Duodenal mucosa (tissue), 2 donors: Measurements from ENCODE around the gene TNNI3K.

Experiments used
- H3K27ac ChIP-seq: one replicate; pipeline ENCODE4 v1.7.0; 2013; ENCODE audit warnings: low read depth, low read length
- H3K27me3 ChIP-seq, 2 donors: one replicate each; pipeline ENCODE4 v1.7.0; 2013; ENCODE audit warnings: low read length in 2 of 2, control low read depth in 1 of 2; ENCODE audit not compliant: insufficient read depth in 2 of 2, control insufficient read depth in 1 of 2
- H3K36me3 ChIP-seq, 2 donors: one replicate each; pipeline ENCODE4 v1.7.0; 2013; ENCODE audit warnings: low read length in 2 of 2, control low read depth in 1 of 2; ENCODE audit not compliant: insufficient read depth in 2 of 2, control insufficient read depth in 1 of 2
- H3K4me1 ChIP-seq, 2 donors: one replicate each; pipeline ENCODE4 v1.7.0; 2013; ENCODE audit warnings: low read length in 2 of 2, control low read depth in 1 of 2; ENCODE audit not compliant: insufficient read depth in 2 of 2, control insufficient read depth in 1 of 2
- H3K4me3 ChIP-seq, 2 donors: one replicate each; pipeline ENCODE4 v1.7.0; 2013; ENCODE audit warnings: low read length in 2 of 2, low read depth in 1 of 2
- H3K9ac ChIP-seq, 2 donors: one replicate each; pipeline ENCODE4 v1.7.0; 2013; ENCODE audit warnings: low read length in 2 of 2, low read depth in 1 of 2
- H3K9me3 ChIP-seq, 2 donors: one replicate each; pipeline ENCODE4 v1.7.0; 2013; ENCODE audit warnings: low read length in 2 of 2, control low read depth in 1 of 2; ENCODE audit not compliant: control insufficient read depth in 1 of 2

Gene TNNI3K

DNA sequence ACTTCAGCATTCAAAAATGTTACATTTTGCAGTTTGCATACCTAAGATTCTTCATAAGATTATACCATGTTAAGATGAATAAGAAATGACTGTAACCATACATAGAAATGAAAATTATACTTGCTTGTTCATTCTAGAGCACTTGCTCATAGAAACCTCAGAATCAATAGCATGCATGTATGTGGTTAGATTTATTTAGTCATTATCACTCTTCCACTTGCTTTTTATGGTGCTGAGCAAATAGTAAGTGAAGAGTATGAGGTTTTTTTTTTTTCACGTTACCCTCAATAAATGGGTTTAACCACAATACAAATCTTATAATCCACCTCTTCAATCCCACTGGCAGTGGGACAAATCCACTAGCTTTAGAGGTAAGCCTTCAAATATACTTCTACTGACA, 192.5 kb downstream of the TNNI3K start:
- Histone ChIP-seq H3K9ac (no peak overlapping the region), H3K9me3 (no peaks in the 10 kb centered on the region), H3K27ac (no peak overlapping the region), H3K4me3 (no peak overlapping the region), H3K27me3 (no peaks in the 10 kb centered on the region), H3K4me1 (no peaks in the 10 kb centered on the region), H3K36me3 (no peaks in the 10 kb centered on the region)

GRCh38 chr1:74429580-74429979, 194.4 kb downstream of the TNNI3K start:
- Histone ChIP-seq H3K9ac (no peak overlapping the region), H3K27ac (no peak overlapping the region), H3K36me3 (no peaks in the 10 kb centered on the region), H3K27me3 (no peaks in the 10 kb centered on the region), H3K4me1 (no peaks in the 10 kb centered on the region), H3K9me3 (no peaks in the 10 kb centered on the region), H3K4me3 (no peak overlapping the region)

GRCh38 chr1:74430342-74430934, 195.3 kb downstream of the TNNI3K start:
- Histone ChIP-seq H3K9me3 (no peaks in the 10 kb centered on the region), H3K4me1 (no peaks in the 10 kb centered on the region), H3K27ac (no peak overlapping the region), H3K27me3 (no peaks in the 10 kb centered on the region), H3K36me3 (no peaks in the 10 kb centered on the region), H3K9ac (no peak overlapping the region), H3K4me3 (no peak overlapping the region)

DNA sequence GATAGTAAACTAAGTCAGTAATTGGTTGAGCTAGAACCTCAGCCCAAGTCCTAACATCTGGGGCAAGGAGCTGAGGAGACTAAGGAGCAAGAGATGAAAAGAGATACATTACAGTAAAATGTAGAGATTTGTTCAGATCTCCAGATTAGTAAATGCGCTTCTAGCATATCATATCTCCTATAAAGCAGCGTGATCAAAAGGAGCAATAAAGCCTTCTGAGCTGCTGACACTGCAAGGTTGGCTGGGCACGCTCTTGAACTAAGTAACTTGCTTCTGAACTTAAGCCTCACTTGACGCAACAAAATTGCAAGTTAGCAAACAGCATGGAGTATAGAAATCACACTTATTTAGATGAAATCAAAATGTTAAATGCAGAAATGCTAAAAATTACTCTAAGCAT, 196.3 kb downstream of the TNNI3K start:
- no peaks in the 10 kb centered on the region for H3K27me3 ChIP-seq
- no peaks in the 10 kb centered on the region for H3K9me3 ChIP-seq
- H3K27ac ChIP-seq, result no peak overlapping the region
- no peak overlapping the region for H3K9ac ChIP-seq
- H3K4me1 ChIP-seq, result no peaks in the 10 kb centered on the region
- no peak overlapping the region for H3K4me3 ChIP-seq
- H3K36me3 ChIP-seq, result no peaks in the 10 kb centered on the region

GRCh38 chr1:74432325-74432724, 197.1 kb downstream of the TNNI3K start:
- H3K27me3 ChIP-seq, result no peaks in the 10 kb centered on the region
- no peak overlapping the region for H3K27ac ChIP-seq
- H3K9ac ChIP-seq, result no peak overlapping the region
- H3K4me3 ChIP-seq, result no peak overlapping the region
- H3K9me3 ChIP-seq, result no peaks in the 10 kb centered on the region
- no peaks in the 10 kb centered on the region for H3K36me3 ChIP-seq
- no peaks in the 10 kb centered on the region for H3K4me1 ChIP-seq

- H3K9me3 ChIP-seq, result no peaks in the 10 kb centered on the region
- no peaks in the 10 kb centered on the region for H3K36me3 ChIP-seq
- H3K4me3 ChIP-seq, result no peak overlapping the region
- no peaks in the 10 kb centered on the region for H3K27me3 ChIP-seq
- H3K9ac ChIP-seq, result no peak overlapping the region
- H3K27ac ChIP-seq, result no peak overlapping the region
- H3K4me1 ChIP-seq, result no peaks in the 10 kb centered on the region
Observed at GRCh38 chr1:74434321-74434720, 199.1 kb downstream of the TNNI3K start.

- H3K4me3 ChIP-seq, result no peak overlapping the region
- no peaks in the 10 kb centered on the region for H3K4me1 ChIP-seq
- no peaks in the 10 kb centered on the region for H3K27me3 ChIP-seq
- no peak overlapping the region for H3K9ac ChIP-seq
- H3K36me3 ChIP-seq, result no peaks in the 10 kb centered on the region
- no peak overlapping the region for H3K27ac ChIP-seq
- H3K9me3 ChIP-seq, result no peaks in the 10 kb centered on the region
Observed at GRCh38 chr1:74436078-74436477, 200.9 kb downstream of the TNNI3K start.

- Histone ChIP-seq H3K4me1 (no peaks in the 10 kb centered on the region), H3K9me3 (no peaks in the 10 kb centered on the region), H3K36me3 (no peaks in the 10 kb centered on the region), H3K9ac (no peak overlapping the region), H3K27me3 (no peaks in the 10 kb centered on the region), H3K4me3 (no peak overlapping the region), H3K27ac (no peak overlapping the region)
Observed at GRCh38 chr1:74437035-74437434, 201.8 kb downstream of the TNNI3K start.

GRCh38 chr1:74452035-74452434, 216.8 kb downstream of the TNNI3K start:
- no peaks in the 10 kb centered on the region for H3K36me3 ChIP-seq
- no peaks in the 10 kb centered on the region for H3K9me3 ChIP-seq
- no peak overlapping the region for H3K4me3 ChIP-seq
- H3K27ac ChIP-seq, result no peak overlapping the region
- no peaks in the 10 kb centered on the region for H3K27me3 ChIP-seq
- no peak overlapping the region for H3K9ac ChIP-seq
- no peaks in the 10 kb centered on the region for H3K4me1 ChIP-seq

DNA sequence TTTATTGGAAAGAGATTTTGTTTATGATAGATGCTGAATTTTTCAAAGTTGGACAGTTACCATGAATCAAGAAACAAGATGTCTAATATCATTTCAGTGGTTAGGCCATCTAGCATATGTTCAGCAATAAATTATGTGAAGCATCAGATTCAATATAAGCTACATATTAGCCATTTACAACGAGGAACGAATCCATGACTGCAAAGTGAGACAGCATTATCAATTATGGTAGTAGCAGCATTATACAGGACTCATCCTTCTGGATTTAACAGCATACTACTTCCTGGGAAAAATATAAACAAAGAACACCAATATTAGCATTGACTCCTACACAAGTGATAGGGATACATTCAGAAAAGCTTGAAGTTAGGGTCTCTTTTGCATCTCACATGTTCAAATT, 218.1 kb downstream of the TNNI3K start:
- no peaks in the 10 kb centered on the region for H3K27me3 ChIP-seq
- no peak overlapping the region for H3K27ac ChIP-seq
- H3K9me3 ChIP-seq, result no peaks in the 10 kb centered on the region
- no peak overlapping the region for H3K4me3 ChIP-seq
- H3K36me3 ChIP-seq, result no peaks in the 10 kb centered on the region
- no peak overlapping the region for H3K9ac ChIP-seq
- no peaks in the 10 kb centered on the region for H3K4me1 ChIP-seq

DNA sequence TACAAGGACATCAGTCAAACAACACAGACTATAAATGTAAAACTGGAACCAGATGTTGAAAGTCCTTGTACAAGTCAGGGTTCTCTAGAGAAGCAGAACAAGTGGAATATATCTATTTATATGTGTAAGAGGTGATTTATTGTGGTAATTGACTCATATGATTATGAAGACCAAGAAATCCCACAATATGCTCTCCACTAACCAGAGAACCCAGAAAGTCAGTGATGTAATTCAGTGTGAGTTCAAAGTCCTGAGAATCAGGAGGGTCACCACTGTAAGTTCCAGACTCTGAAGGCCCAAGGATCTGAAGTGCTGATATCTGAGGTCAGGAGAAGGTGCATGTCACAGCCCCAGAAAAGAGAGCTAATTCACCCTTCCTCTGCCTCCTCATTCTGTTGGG, 220.2 kb downstream of the TNNI3K start:
- Histone ChIP-seq H3K4me1 (no peaks in the 10 kb centered on the region), H3K36me3 (no peaks in the 10 kb centered on the region), H3K27ac (no peak overlapping the region), H3K4me3 (no peak overlapping the region), H3K27me3 (no peaks in the 10 kb centered on the region), H3K9ac (no peak overlapping the region), H3K9me3 (no peaks in the 10 kb centered on the region)
